Common myeloid progenitor, CD34-positive (primary cell): ENCODE measurements around the gene GCK.

Source experiments
- CTCF ChIA-PET: fragments of 350-600 bp; sonication (Branson Sonifier 250); formaldehyde crosslinking; loops from one replicate; lab custom pipeline; 2021; ENCODE audit warnings: antibody characterized with exemption; lab: Charles Lee
- POLR2A ChIA-PET: fragments of 350-600 bp; sonication (Branson Sonifier 250); formaldehyde crosslinking; loops from one replicate; lab custom pipeline; 2021; ENCODE audit warnings: antibody characterized with exemption; lab: Charles Lee
- DNase-seq, 3 donors: peaks; one replicate each; pipeline versions ENCODE4 v3.0.0 to v3.0.0-alpha.2; 2013
- H3K27ac ChIP-seq, 2 experiments: 1 replicate in 1 of 2; 2 replicates in 1 of 2; pipeline ENCODE4 v1.7.0; 2013; ENCODE audit warnings: inconsistent platforms in 2 of 2, low read length in 2 of 2, mild to moderate bottlenecking in 2 of 2, low read depth in 1 of 2, moderate library complexity in 1 of 2; ENCODE audit not compliant: severe bottlenecking in 2 of 2, insufficient read depth in 1 of 2, poor library complexity in 1 of 2
- H3K27me3 ChIP-seq, 5 experiments: replicated peaks in 2 of 5; 1 replicate in 3 of 5; 2 replicates in 2 of 5; pipeline versions ENCODE4 v1.6.1 to v1.7.0; 2013; ENCODE audit warnings: low read length in 4 of 5, mild to moderate bottlenecking in 2 of 5, moderate library complexity in 2 of 5, inconsistent platforms in 1 of 5; ENCODE audit not compliant: insufficient read depth in 5 of 5, control insufficient read depth in 4 of 5
- H3K36me3 ChIP-seq, 4 experiments: 1 replicate in 2 of 4; 2 replicates in 2 of 4; pipeline versions ENCODE4 v1.6.1 to v1.7.0; 2013; ENCODE audit warnings: low read length in 3 of 4, control low read depth in 1 of 4, mild to moderate bottlenecking in 1 of 4; ENCODE audit not compliant: control insufficient read depth in 4 of 4, insufficient read depth in 4 of 4
- H3K4me1 ChIP-seq, 4 experiments: 1 replicate in 3 of 4; 2 replicates in 1 of 4; pipeline versions ENCODE4 v1.6.1 to v1.7.1; 2013; ENCODE audit warnings: low read length in 3 of 4, mild to moderate bottlenecking in 3 of 4, control low read depth in 1 of 4, inconsistent platforms in 1 of 4, moderate library complexity in 1 of 4; ENCODE audit not compliant: control insufficient read depth in 4 of 4, insufficient read depth in 4 of 4; ENCODE audit errors: control extremely low read depth in 1 of 4
- H3K4me3 ChIP-seq, 7 experiments: 1 replicate in 4 of 7; 2 replicates in 3 of 7; pipeline versions ENCODE4 v1.5.1 to v1.7.0; 2013; ENCODE audit warnings: mild to moderate bottlenecking in 7 of 7, low read length in 6 of 7, moderate library complexity in 6 of 7, inconsistent platforms in 2 of 7, low read depth in 2 of 7, control low read depth in 1 of 7; ENCODE audit not compliant: insufficient read depth in 4 of 7, control insufficient read depth in 1 of 7; ENCODE audit errors: extremely low read depth in 1 of 7
- H3K9me3 ChIP-seq, 5 experiments: 1 replicate in 4 of 5; 2 replicates in 1 of 5; pipeline versions ENCODE4 v1.6.1 to v1.7.1; 2013; ENCODE audit warnings: low read length in 4 of 5, mild to moderate bottlenecking in 2 of 5, inconsistent platforms in 1 of 5, low read depth in 1 of 5, moderate library complexity in 1 of 5; ENCODE audit not compliant: control insufficient read depth in 4 of 5, insufficient read depth in 2 of 5; ENCODE audit errors: control extremely low read depth in 1 of 5
- WGBS: methylation state at CpG from one replicate; pipeline ENCODE4 v1.1.5; 2013; ENCODE audit not compliant: insufficient coverage; 5-methylcytosine and 5-hydroxymethylcytosine counted together

GCK gene

DNA sequence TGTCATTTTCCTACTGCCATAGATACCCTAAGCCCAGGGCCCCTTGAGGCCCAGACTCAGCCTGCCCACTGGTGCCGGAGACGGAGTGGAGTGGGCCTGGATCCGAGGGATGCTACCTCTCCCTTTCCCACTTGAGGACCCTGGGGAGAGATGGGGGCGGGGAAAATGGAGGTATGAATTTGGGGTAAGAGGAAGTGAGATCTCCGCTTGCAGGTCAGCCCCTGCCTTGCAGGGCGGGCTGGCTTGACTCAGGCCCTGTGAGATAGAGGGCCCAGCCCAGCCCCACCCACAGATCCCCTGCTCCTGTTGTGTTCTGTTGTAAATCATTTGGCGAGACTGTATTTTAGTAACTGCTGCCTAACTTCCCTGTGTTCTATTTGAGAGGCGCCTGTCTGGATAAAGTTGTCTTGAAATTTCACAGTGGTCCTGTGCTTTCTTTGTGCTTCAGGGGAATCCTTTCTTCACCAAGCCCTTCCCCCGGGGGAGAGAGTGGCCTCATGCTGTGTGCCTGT lies 24.7 kb upstream of the GCK start:
- H3K27ac ChIP-seq, result no peak overlapping the region
- peaks cover 10 to 54% (median 38%) of the 10 kb centered on the region in 4 experiments for H3K36me3 ChIP-seq
- H3K4me3 ChIP-seq, result no peak overlapping the region
- no peaks in the 10 kb centered on the region for H3K4me1 ChIP-seq
- DNase-seq, result no peak
- 89% methylated on average over 2 of the region's 9 CpGs for WGBS
- CTCF ChIA-PET, result interaction anchor here (0.7 to 2.4 kb wide), 7 partner anchors 9 to 320 kb away, joined by 3 to 8 read pairs (median 3); partner anchors contain the start of gene YKT6
- no peaks in the 10 kb centered on the region for H3K27me3 ChIP-seq
- H3K9me3 ChIP-seq, result peaks cover 0 to 3% (median 0%) of the 10 kb centered on the region in 5 experiments
- POLR2A ChIA-PET, result interaction anchor here (0.6 kb wide), 1 partner anchor 14 kb away, joined by 3 read pairs; no protein-coding TSS in a partner anchor

- DNase-seq, result no peak
- Histone ChIP-seq H3K27me3 (no peaks in the 10 kb centered on the region), H3K4me3 (no peak overlapping the region), H3K27ac (no peak overlapping the region), H3K4me1 (no peaks in the 10 kb centered on the region), H3K36me3 (peaks cover 13 to 59% (median 44%) of the 10 kb centered on the region in 4 experiments), H3K9me3 (no peaks in the 10 kb centered on the region)
- WGBS, result 97% methylated on average over 3 of the region's 3 CpGs
- ChIA-PET POLR2A (no interaction called here), CTCF (interaction anchor here (0.9 to 1.5 kb wide), 3 partner anchors 10 to 18 kb away, joined by 3 to 4 read pairs (median 3); partner anchors contain the start of gene YKT6)
Measured at GRCh38 chr7:44213206-44213876, 24.1 kb upstream of the GCK start.

DNA sequence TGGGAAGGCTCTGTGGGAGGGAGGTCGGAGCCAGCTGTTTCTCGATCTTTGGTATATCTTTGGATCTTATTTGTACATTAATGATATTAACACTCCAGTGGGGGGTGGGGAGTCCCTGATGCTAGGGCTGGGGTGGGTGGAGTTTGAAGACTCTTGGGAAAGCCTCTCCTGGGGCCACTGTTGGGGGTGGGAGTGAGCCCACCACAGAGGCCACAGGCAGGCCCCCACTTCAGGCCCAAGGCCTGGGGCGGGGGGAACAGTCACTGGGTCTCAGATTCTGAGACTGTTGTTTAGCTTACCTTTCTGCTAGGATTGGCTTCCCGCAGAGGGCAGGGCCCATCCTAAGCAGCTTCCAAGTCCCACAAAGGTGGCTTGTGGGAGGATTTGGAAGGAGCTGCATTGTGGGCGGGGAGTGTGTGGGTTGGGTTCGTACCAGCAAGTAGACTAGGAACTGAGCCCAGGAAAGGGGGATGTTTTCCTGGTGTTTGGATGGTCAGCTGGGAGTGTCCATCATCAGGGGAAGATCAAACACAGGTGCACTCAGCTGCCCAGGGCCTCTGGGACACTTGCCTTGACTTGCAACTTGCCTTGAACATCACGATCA lies 23.4 kb upstream of the GCK start:
- peaks cover 14 to 63% (median 47%) of the 10 kb centered on the region in 4 experiments for H3K36me3 ChIP-seq
- H3K9me3 ChIP-seq, result no peaks in the 10 kb centered on the region
- ChIA-PET CTCF (interaction anchor here (0.9 to 1.5 kb wide), 4 partner anchors 9 to 18 kb away, joined by 3 to 5 read pairs (median 4); partner anchors contain the start of gene YKT6), POLR2A (no interaction called here)
- WGBS, result 100% methylated on average over 2 of the region's 7 CpGs
- no peaks in the 10 kb centered on the region for H3K27me3 ChIP-seq
- H3K4me1 ChIP-seq, result no peaks in the 10 kb centered on the region
- DNase-seq, result no peak
- no peak overlapping the region for H3K4me3 ChIP-seq
- H3K27ac ChIP-seq, result no peak overlapping the region

DNA sequence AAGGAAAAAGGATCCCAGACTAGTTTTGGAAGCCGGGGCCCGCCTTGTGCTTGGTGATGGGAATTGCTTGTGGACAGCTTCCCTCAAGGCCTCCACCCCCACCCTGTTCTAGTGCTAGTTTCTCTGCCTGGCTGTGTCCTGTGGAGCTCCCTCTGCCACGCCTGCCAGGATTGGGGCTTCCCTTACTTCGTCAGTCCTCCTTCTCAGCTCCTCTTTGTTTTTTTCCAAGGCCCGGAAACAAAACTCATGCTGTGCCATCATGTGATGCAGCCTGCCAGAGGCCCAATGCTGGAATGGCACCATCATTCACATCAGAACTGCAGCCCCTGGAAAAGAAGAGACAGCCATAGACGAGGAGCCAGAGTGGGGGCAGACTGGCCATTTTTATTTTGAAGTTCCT lies 22.8 kb upstream of the GCK start:
- WGBS, result 100% methylated on average over 4 of the region's 6 CpGs
- ChIA-PET CTCF (interaction anchor here (1.4 to 1.5 kb wide), 2 partner anchors 8 to 10 kb away, joined by 4 to 5 read pairs; no protein-coding TSS in a partner anchor), POLR2A (no interaction called here)
- H3K36me3 ChIP-seq, result peaks cover 14 to 69% (median 52%) of the 10 kb centered on the region in 4 experiments
- H3K4me1 ChIP-seq, result no peaks in the 10 kb centered on the region
- DNase-seq, result no peak
- H3K27ac ChIP-seq, result no peak overlapping the region
- H3K9me3 ChIP-seq, result no peaks in the 10 kb centered on the region
- no peak overlapping the region for H3K4me3 ChIP-seq
- no peaks in the 10 kb centered on the region for H3K27me3 ChIP-seq

DNA sequence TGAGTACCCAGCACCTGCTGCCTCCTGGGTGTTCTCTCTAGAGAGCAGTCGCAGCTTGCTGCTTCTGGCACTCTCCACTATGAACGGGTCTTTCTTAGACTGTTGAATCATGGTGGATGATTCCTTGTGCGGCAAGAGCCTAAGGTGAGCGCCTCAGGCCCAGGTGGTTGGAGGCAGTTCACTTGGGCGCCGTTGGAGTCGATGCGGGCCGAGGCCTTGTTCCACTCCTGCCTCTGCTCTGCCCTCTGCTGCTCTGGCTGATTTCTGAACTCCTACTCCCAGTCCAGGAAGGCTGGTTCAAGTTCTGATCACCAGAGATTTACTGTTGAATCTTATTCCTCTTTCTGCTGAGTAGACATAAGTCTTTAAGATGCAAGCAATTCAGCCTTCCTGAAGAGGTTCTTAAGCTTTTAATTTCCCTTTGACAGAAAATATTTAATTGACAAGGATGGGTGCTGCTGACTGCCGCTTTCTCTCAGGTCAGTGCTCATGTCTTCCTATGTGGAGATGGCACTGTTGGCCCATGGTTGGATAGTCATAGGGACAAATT lies 22.0 kb upstream of the GCK start:
- 96% methylated on average over 10 of the region's 10 CpGs for WGBS
- DNase-seq, result no peak
- POLR2A ChIA-PET, result no interaction called here
- H3K4me1 ChIP-seq, result no peaks in the 10 kb centered on the region
- H3K4me3 ChIP-seq, result no peak overlapping the region
- CTCF ChIA-PET, result interaction anchor here (0.8 to 1.4 kb wide), 3 partner anchors 9 to 14 kb away, joined by 3 to 5 read pairs (median 4); no protein-coding TSS in a partner anchor
- H3K27me3 ChIP-seq, result no peaks in the 10 kb centered on the region
- H3K9me3 ChIP-seq, result no peaks in the 10 kb centered on the region
- peaks cover 14 to 76% (median 59%) of the 10 kb centered on the region in 4 experiments for H3K36me3 ChIP-seq
- no peak overlapping the region for H3K27ac ChIP-seq

DNA sequence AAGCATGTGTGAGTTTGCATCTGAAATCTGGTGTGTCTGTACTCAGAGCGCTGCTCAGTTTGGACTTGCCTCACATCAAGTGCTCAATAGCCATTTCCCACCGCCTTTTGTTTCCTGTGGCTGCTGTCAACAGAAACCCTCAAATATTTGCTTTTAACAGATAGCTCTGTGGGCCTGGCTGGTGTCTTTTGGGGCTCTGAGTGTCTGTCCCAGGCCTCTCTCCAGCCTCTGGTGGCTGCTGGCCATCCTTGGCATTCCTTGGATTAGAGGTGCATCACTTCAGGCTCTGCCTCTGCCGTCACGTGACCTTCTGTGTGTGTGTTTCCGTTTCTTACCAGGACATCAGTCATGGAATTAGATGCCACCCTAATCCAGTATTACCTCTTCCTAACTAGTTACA lies 20.9 kb upstream of the GCK start:
- peaks cover 14 to 87% (median 66%) of the 10 kb centered on the region in 4 experiments for H3K36me3 ChIP-seq
- DNase-seq, result no peak
- no peaks in the 10 kb centered on the region for H3K4me1 ChIP-seq
- H3K27ac ChIP-seq, result no peak overlapping the region
- H3K4me3 ChIP-seq, result no peak overlapping the region
- CTCF ChIA-PET, result interaction anchor here (1.4 kb wide), 1 partner anchor 10 kb away, joined by 4 read pairs; no protein-coding TSS in a partner anchor
- H3K27me3 ChIP-seq, result no peaks in the 10 kb centered on the region
- POLR2A ChIA-PET, result no interaction called here
- 100% methylated on average over 4 of the region's 5 CpGs for WGBS
- H3K9me3 ChIP-seq, result no peaks in the 10 kb centered on the region
